GM12873 (cell line): ENCODE measurements around the gene SLC25A18.

ENCODE experiments used
- TF ChIP-seq, protein P1 (sequence below): IDR thresholded peaks from 2 replicates; pipeline ENCODE4 v1.5.1; 2012; ENCODE audit warnings: low read depth, mild to moderate bottlenecking, moderate library complexity, low read length, control low read depth; ENCODE audit not compliant: insufficient read depth; ENCODE audit errors: missing control alignments

SLC25A18 gene

DNA sequence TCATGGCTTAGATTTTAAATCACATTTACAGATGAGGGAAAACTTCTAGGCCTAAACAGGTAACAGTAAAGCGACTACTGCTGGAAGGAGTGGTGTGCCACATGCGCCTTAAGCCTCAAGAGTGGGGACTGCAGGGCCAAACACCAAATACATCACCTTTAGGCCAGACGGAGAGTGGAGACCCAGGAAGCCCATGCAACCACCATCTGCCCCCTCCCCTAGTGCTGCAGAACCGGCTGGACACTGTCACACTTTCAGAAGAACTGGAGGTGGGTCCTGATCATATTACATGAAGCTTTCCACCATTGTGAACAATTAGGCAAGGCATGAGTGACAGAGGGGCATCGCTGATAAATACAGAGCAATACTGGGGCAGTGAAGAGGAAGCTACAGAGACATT is 28.9 kb downstream of the SLC25A18 start:
- TF ChIP-seq, protein P1, sequence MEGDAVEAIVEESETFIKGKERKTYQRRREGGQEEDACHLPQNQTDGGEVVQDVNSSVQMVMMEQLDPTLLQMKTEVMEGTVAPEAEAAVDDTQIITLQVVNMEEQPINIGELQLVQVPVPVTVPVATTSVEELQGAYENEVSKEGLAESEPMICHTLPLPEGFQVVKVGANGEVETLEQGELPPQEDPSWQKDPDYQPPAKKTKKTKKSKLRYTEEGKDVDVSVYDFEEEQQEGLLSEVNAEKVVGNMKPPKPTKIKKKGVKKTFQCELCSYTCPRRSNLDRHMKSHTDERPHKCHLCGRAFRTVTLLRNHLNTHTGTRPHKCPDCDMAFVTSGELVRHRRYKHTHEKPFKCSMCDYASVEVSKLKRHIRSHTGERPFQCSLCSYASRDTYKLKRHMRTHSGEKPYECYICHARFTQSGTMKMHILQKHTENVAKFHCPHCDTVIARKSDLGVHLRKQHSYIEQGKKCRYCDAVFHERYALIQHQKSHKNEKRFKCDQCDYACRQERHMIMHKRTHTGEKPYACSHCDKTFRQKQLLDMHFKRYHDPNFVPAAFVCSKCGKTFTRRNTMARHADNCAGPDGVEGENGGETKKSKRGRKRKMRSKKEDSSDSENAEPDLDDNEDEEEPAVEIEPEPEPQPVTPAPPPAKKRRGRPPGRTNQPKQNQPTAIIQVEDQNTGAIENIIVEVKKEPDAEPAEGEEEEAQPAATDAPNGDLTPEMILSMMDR: no peak

DNA sequence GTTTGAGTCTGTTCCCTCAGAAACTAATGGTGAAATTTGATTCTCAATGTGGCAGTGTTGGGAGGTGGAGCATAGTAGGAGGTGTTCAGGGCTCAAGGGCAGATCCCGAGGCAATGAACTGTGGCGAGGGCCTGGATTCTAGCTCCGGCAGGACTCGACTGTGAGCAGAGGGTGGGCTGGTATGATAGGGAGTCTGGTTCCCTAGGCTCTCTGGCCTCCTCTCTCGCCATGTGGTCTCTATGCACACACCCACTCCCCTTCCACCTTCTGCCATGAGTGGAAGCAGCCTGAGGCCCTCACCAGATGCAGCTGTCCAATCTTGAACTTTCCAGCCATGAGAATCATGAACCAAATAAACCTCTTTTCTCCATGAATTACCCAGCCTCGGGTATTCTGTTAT is 32.9 kb downstream of the SLC25A18 start:
- TF ChIP-seq, protein P1: no peak

DNA sequence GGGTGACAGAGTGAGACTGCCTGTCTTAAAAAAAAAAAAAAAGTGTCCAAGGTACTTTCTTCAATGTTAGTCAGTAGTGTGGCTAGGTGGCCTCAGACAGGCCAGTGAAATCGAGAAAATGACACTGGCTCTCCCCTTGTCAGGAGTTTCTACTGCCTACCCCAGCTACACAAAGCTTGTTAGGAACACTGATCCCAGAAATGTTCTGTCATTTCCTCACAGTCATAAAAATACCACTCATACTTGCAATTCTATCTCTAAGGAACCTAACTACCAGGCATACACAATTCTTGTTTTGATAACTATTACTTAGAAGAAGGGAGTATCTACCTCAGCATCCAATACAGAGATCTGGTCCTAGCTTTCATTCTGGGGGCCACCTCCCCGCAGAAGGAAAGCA is 33.9 kb downstream of the SLC25A18 start:
- TF ChIP-seq, protein P1: no peak

DNA sequence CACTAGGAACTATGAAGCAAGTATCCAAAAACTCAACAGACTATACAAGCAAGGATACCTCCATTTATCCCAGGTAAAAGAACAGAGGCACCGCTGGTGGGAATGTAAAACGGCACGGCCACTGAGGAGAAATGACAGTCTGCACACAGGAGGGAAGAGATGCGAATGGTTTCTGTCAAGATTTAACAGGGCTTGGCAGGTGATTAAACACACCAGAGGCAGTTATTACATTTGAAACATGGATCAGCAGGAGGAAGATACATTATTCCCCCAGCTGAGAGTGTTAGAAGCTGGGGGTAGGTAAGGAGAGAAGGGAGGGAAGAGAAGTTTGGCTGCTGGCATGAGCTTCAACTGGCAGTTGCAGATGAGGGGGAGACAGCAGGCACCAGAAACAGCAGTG is 35.0 kb downstream of the SLC25A18 start:
- TF ChIP-seq, protein P1: no peak

DNA sequence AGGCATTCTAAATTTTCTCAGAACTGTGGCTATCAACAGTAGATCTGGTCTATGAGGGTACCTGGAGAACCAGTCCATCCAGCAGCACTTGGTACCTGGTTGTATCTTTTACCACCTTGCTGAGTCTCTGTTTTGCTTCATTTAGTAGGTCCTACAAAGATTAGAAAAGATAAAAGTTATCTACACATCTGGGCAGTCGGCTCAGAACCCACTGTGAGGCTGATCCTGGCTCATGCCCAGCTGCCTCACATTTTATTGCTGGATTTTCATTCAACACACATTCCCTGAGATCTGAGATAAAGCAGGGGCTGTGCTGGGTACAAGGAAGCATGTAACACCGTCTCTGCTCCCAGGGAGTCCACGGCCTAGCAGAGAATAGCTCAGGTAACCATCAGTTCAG is 37.7 kb downstream of the SLC25A18 start:
- TF ChIP-seq, protein P1: no peak

DNA sequence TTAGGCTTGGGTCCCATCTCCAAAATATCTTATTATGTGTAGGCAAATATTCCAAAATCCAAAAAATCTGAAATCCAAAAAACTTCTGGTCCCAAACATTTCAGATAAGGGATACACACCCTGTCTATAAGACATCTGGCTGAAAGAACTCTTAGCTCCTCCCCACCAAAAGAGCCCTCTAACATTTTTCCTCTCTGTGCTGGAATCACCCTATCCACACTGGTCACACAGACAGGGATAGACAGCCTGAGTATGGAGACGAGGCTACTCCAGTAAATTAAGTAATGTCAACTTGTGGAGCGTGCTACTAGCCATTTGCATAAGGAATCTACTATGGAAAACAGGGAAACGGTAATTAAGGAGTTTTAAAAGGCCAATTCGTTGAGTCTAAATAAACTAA is 40.4 kb downstream of the SLC25A18 start:
- TF ChIP-seq, protein P1: no peak

DNA sequence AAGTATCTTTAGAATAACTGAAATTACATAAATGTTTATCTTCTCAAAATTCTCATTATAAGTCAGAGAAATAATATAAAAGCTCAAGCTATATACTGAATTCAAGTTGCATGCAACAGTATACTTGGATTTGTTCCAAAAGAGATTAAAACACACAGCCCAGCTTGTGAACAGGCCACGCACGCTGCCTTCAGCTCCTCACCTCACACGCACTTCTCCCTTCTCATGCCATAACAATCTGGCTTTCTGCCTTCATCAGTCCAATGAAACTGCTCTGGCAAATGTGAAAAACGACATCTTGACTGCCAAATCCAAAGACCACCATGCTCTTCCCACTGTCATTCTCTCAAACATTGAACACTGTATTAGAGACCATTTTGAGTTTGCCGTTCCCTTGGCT is 43.2 kb downstream of the SLC25A18 start:
- TF ChIP-seq, protein P1: no peak
